Embryonic facial prominence (tissue), 1 donor: ENCODE data around the gene CSNK1G2.

Experiments
- DNase-seq: peaks from one replicate; pipeline ENCODE4 v3.0.0-alpha.2; 2016; ENCODE audit errors: extremely low spot score

Gene CSNK1G2

GRCh38 chr19:1968279-1969175 is 27.6 kb downstream of the CSNK1G2 start:
- no peak for DNase-seq

GRCh38 chr19:1969176-1970002 is 28.4 kb downstream of the CSNK1G2 start:
- DNase-seq, result no peak

GRCh38 chr19:1970003-1970805 is 29.2 kb downstream of the CSNK1G2 start:
- no peak for DNase-seq

- no peak for DNase-seq
These were observed 30.0 kb downstream of the CSNK1G2 start for GRCh38 chr19:1970806-1971502.

- DNase-seq, result no peak
These were observed 33.6 kb downstream of the CSNK1G2 start for GRCh38 chr19:1974381-1975161.

GRCh38 chr19:1975162-1975480 is 34.1 kb downstream of the CSNK1G2 start:
- DNase-seq, result no peak

- no peak for DNase-seq
These were observed 36.1 kb downstream of the CSNK1G2 start for GRCh38 chr19:1977120-1977519.

GRCh38 chr19:1978346-1978894 is 37.4 kb downstream of the CSNK1G2 start:
- no peak for DNase-seq

GRCh38 chr19:1979017-1979416 is 38.0 kb downstream of the CSNK1G2 start:
- no peak for DNase-seq

- DNase-seq, result no peak
These were observed 38.7 kb downstream of the CSNK1G2 start for GRCh38 chr19:1979642-1980041.

GRCh38 chr19:1980091-1980808 is 39.3 kb downstream of the CSNK1G2 start:
- DNase-seq, result no peak

GRCh38 chr19:1980809-1981181 is 39.8 kb downstream of the CSNK1G2 start:
- no peak for DNase-seq

GRCh38 chr19:1981253-1981652 is 40.3 kb downstream of the CSNK1G2 start:
- no peak for DNase-seq

- no peak for DNase-seq
These were observed 43.4 kb downstream of the CSNK1G2 start for GRCh38 chr19:1984357-1984756.

- no peak for DNase-seq
These were observed 44.8 kb downstream of the CSNK1G2 start for GRCh38 chr19:1985588-1986356.

GRCh38 chr19:1986357-1987162 is 45.6 kb downstream of the CSNK1G2 start:
- DNase-seq, result no peak

GRCh38 chr19:1987197-1988187 is 46.5 kb downstream of the CSNK1G2 start:
- DNase-seq, result no peak
